Skin epidermis (tissue), 12 donors: ENCODE data around the gene PRKAB1.

Experiments
- H3K27ac ChIP-seq, 21 experiments: fragments of 200-600 bp; sonication (generic) in 11 of 21; one replicate each; pipeline ENCODE4 v1.5.0; 2020; ENCODE audit warnings: mild to moderate bottlenecking in 3 of 21, inconsistent platforms in 2 of 21, moderate library complexity in 2 of 21
- H3K4me3 ChIP-seq, 7 experiments: fragments of 200-600 bp; sonication (generic) in 2 of 7; one replicate each; pipeline ENCODE4 v1.5.0; 2020; ENCODE audit warnings: inconsistent platforms in 2 of 7, mild to moderate bottlenecking in 2 of 7, moderate library complexity in 1 of 7

PRKAB1 gene

DNA sequence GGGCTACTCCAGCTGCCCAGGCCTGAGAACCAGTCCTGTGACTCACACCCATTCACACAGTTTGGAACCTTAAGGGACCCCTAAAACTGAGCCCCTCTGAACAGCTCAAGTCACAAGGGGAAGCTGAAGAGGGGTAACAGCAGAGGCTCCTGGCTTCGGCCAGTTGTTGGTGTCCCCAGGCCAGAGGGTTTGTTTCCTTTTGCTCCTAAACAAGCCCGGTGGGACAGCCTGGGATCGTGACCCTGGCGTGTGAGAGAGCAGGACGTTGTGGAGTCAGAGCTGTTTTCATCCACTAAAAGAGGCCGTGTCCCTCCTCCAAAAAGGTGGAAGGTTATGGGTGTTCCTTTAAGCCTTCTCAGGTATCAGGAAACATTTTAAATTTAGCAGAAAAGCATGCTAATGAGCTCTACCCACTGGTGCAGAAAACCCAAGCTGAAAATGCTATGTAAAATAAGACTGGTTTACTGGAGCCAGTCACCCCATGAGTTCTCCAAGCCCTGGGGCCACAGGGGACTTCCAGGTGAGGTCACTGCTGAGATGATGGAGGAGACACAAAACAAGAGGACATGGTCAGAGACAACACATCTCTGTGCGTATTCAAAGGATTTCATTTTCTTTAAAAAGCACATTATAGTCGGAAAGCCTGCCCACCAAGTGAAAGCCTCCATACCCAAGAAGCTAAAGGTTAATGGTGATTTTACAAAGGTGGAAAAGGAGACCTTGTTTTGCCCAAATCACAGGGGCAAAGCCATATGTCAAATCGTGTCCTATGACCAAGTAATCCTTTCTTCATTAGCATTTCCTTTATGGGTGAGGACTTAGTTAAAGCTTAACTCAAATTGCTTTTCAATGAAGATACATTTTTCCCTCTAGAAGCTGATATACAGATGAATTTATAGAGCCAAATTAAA lies 14.1 kb downstream of the PRKAB1 start:
- H3K27ac ChIP-seq, result peak overlapping the region in 9 of 21 experiments; percentile 17 to 63 (median 43)
- H3K4me3 ChIP-seq, result no peak overlapping the region

DNA sequence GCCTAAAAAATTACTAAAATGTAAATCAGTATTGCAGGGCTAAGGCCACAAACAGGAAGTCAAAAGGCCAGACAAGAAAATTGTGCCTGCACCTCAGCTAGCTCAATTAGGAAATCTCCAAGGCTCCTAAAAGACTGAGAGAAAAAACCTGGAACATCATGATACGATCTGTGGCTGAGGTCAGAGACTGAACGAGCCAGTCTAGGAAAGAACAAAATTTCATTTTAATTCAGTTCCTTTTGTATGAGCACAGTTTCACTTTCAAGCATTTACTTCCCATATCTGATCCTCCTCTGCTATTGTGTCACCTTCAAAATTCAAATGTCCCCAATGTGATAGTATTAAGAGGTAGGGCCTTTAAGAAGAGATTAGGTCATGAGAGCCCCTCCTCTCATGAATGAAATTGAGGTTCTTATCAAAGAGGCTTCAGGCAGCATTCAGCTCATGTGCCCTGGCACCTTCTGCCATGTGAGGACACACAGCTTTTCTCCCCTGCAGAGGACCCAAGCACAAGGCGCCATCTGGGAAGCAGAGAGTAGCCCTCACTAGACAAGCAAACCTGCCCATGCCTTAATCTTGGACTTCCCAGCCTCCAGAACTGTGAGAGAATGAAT lies 14.8 kb downstream of the PRKAB1 start:
- Histone ChIP-seq H3K4me3 (no peak overlapping the region), H3K27ac (peak overlapping the region in 11 of 21 experiments; percentile 12 to 63 (median 42))

DNA sequence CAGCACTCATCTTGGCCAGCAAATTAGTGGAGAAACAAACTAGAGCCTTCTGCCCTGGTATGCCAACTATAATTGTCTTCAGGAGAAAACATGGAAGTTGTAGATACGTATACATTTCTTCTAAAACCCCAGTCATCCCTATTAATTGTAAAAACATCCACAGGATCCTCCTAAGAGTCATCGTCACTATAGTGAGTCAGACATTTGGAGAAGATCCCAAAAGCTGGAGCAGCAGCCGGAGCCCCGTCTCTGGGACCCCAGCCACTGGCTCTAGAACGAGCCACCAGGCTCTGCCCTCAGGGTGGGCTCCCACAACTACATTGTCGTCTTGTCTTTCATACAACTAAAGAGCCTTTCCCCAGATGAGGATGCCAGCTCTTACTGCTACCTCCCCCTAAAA lies 15.5 kb downstream of the PRKAB1 start:
- Histone ChIP-seq H3K27ac (peak overlapping the region in 3 of 21 experiments; percentile 36 to 54 (median 38)), H3K4me3 (no peak overlapping the region)

DNA sequence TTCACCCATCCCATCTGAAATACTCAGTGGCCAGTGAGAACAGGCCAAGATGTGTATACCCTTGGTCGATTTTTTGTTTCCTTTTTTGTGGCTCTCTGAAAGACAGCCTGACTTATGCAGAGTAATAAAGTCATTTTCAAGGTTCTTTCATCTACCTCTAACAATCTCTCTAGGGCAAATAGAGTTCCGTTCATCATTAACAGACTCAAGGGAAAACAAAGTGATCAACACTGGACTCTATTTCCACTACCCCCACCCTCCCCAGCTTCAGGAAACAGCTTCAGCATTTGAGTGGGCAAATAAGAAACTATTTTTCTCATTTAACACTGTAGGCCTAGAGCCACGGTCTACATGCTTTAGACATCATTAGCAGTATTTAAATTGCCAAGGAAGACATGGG lies 15.9 kb downstream of the PRKAB1 start:
- no peak overlapping the region for H3K4me3 ChIP-seq
- H3K27ac ChIP-seq, result peak overlapping the region in 2 of 21 experiments; percentile 36 to 38

DNA sequence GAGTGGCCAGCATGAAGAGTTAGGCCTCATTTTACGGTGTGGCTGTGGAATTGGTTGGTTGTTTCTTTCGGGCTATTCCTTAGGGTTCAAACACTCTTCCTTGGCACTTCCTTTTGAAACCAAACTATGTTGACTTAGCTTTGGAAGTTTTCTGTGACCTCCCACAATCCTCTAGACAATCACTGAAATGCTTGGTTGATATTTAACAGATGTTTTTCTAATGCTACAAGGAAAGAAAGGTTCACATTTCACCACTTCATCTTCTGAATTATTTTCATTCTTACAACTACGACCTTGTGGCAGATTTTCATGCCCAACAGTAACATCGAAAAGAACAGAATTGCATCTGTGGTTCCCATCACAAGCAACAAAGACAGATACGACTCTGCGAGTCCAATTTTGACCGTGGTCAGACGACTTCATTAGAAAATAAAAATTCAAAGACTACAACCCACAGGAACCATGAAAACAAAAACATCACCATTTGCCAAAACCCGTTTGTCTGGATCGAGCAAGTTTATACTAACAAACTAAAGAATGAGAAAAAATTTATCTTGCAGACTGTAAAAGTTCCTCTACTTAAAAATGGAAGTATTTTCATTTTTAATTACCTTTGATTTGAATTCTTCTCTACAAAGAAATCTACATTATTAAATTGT lies 16.9 kb downstream of the PRKAB1 start:
- Histone ChIP-seq H3K27ac (peak overlapping the region in 1 of 21 experiments; percentile 14), H3K4me3 (no peak overlapping the region)

DNA sequence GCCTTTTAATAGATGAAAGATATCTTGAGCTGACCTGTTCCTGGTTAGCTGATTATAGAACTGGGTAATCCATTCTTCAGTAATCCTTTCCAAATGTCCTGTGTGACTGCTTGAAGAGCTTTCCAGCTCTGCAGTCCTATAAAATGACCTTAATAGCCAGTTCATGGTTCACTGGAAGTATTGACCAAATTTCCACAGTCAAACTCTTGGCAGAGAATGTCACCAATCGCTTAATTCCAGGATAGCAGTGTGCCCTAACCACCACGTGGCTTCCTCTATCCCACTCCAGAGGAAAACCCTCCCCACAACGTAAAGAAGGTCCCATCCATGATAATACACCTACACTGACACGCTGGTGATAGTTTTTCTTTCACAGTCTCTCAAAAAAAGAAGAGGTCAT lies 17.4 kb downstream of the PRKAB1 start:
- Histone ChIP-seq H3K4me3 (no peak overlapping the region), H3K27ac (no peak overlapping the region)

DNA sequence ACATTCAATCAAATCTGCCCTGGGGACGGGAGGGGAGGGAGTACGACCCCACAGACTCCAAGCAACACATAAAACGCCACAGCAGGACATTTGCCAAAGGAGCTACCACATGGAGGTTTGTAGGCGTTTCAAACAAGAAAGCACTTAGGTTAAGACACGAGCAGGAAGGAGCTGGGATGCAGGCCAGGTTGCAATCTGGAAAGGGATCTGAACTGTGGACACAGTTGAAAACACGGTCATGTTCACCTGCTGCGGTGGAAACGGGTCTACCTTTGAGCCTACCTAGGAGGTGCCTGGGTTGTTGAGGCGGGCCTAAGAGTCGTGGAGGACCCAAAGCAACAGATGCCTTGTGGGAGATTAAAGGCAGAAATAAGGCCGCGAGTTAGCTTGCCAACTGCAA lies 18.4 kb downstream of the PRKAB1 start:
- H3K27ac ChIP-seq, result no peak overlapping the region
- no peak overlapping the region for H3K4me3 ChIP-seq

DNA sequence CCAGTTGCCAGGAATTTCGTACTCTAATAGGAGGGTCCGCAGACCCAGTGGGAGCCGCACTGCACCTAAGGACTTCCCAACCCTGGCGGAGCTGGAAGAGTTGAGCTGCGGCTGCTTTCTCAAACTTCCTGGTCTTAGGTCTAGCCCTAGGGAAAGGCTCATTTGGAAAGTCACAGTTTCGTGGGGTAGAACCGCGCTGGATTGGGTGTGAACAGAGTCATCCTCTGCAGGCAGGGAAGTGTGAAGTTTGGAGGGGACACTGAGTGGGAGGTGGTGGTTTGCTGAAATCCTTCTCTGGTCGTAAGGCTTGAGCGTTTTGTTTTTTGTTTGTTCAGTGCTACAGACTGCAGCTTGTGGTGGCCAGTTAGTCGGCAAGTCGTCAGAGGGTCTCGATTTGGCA lies 18.8 kb downstream of the PRKAB1 start:
- H3K27ac ChIP-seq, result no peak overlapping the region

DNA sequence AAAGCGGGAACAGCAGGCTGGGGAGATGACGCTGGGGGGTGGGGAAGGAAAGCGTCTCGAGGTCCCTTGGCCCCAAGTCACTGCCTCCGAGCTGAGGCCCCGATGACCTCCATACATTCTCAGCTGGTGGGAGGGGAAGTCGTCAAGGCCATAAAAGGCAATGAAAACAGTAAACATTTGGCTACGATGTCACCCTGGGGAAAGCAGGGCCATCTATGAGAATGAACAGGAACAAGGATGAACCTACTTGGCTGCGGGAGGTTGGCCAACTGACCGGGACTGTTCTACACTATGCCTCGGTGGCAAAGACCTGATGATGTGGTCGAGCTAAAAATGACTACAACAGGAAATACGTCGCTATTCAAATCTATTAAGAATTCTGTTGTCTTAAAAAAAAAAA lies 19.5 kb downstream of the PRKAB1 start:
- no peak overlapping the region for H3K27ac ChIP-seq

More for the DNA sequence above, 18.8 kb downstream of the PRKAB1 start:
- no peak overlapping the region for H3K4me3 ChIP-seq

DNA sequence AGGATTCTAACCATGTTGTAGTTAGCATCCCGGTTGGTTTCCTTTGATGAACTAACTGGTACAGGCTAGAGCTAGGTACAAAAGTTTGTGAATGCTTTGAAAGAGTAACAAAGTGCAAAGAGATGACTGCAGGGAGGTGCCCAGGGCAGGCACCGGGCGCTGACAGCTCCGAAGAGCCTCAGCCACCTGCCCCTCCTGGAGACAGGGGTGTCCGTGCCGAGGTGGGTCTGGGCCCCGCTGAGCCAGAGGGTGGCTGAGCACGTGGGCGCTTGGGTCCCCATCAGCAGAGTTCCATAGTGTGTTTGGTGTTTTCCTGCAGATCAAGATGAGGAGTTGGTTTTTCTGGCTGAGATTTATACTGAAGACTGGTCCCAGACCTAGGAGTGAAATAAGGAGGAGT lies 19.9 kb downstream of the PRKAB1 start:
- no peak overlapping the region for H3K27ac ChIP-seq
- no peak overlapping the region for H3K4me3 ChIP-seq

More for the DNA sequence above, 19.5 kb downstream of the PRKAB1 start:
- no peak overlapping the region for H3K4me3 ChIP-seq

DNA sequence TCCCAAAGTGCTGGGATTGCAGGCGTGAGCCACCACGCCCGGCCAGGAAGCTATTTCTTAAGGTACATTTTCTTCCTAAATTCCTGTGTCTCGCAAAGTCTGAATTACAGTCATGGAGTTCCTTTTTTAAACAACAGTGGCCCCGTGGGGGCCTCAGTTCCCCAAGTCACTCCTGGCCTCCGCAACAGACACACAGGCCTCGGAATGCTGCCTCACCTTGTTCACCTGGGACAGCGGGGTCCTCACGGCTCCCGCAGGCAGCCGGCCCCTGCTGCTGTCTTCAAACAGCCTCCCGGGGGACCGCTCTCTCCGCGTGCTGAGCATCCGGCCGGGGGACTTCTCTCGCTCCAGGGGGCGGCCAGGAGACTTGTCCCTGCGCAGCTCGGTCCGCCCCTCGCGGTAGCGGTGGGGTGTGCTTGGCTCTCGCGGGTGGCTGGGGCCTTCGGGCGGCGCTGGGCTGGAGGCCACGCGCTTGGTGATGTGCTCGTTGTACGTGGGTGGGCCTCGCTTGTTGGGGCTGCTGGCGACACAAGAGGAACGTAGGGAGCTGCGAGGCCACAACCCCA lies 22.1 kb downstream of the PRKAB1 start:
- Histone ChIP-seq H3K4me3 (no peak overlapping the region), H3K27ac (no peak overlapping the region)

DNA sequence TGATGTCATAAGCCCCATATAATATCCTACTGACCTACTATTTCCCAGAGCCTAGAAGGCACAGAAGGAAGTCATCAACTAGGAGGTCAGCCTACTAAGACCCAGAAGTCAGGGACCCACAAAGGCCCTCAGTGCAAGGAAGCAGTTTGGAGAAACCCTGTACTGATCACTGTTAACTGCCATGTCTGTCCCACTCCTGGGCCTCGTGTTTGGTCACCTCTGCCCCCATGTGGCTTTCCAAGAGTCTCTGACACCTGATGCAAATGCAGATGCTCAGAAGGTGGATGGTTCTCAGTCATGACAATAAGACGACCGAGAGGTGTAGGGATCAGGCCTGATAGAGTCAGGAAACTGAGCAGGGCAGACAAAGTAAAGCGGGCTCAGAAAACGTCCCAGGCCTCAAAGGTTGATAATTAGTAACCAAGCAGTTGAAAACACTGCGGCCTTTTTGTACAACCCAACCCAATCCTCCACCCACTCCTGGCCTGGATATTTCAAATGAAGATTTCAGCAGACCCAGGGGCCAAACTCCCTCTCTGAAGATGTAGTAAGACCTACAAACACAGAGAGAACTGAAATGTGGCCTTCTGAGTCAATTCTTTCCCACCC lies 23.4 kb downstream of the PRKAB1 start:
- no peak overlapping the region for H3K27ac ChIP-seq
- no peak overlapping the region for H3K4me3 ChIP-seq

DNA sequence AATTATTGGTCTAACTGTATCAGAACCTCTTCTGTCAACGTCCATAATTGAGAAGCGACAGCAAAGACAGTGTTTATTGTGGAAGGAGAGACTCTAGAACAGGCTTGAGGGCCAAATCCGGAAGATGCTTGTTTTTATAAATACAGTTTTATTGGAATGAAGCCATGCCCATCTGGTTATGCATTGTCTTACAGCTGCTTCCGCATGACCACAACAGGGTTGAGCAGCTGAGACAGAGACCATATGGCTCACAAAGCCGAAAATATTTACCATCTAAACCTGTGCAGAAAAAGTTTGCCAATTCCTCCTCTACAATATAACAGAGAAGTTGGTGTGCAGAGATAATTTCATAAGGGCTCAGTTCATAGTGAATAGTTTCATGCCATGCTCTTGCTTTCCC lies 24.5 kb downstream of the PRKAB1 start:
- H3K27ac ChIP-seq, result peak overlapping the region in 1 of 21 experiments; percentile 44

DNA sequence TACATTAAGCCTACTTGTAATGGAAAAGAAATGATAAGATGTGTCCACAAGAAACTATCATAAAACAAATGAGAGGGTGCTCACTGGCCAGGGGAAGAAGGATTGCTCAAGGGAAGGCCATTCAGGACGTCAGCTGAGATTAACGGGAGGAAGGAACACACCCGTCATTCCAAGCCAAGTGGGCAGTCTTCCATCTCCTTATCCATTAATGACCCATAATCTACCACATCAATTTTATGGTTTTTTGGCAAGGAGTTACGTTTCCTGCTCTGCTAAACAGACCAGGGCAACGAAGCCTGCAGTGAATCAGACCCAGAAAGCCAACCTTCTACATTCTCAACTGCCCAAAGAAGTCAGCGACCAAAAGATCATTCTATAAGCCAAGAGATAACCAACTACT lies 25.1 kb downstream of the PRKAB1 start:
- Histone ChIP-seq H3K4me3 (no peak overlapping the region), H3K27ac (peak overlapping the region in 2 of 21 experiments; percentile 38 to 70)

More for the DNA sequence above, 24.5 kb downstream of the PRKAB1 start:
- no peak overlapping the region for H3K4me3 ChIP-seq

DNA sequence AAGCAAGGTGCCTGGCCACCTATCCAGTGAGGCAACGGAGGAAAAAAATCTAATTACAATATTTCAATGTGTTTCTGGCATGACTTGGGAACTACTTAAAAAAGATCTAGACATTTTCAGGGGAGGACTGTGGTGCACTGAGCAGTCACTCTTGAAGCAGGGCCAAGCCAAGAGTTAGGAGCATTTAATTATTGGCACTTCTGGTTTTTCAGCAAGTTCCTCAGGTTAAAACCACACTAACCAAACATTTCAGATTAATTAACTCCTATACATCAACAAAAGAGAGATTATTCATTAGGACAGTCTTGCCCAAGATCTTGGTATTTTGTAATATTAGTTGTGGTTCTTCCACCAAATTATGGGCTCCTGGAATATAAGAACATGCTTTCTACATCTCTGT lies 25.6 kb downstream of the PRKAB1 start:
- no peak overlapping the region for H3K4me3 ChIP-seq
- H3K27ac ChIP-seq, result peak overlapping the region in 4 of 21 experiments; percentile 12 to 70 (median 26)

DNA sequence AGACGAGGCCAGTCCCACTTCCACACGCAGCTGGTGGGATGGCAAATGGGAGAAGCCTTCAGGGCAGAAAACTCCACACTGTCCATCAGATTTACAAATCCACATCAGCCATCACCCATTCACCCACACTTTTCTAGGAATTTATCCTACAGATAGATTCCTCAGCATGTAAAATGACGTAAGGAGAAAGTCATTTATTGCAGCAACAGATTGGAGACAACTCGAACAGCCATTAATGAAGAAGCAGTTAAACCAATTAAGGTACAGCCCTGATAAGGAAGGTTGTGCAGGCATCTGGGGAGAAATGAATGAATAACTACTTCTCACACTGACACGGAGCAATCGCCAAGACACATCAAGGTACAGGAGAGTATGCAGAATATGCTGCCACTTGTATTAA lies 26.2 kb downstream of the PRKAB1 start:
- H3K27ac ChIP-seq, result no peak overlapping the region

DNA sequence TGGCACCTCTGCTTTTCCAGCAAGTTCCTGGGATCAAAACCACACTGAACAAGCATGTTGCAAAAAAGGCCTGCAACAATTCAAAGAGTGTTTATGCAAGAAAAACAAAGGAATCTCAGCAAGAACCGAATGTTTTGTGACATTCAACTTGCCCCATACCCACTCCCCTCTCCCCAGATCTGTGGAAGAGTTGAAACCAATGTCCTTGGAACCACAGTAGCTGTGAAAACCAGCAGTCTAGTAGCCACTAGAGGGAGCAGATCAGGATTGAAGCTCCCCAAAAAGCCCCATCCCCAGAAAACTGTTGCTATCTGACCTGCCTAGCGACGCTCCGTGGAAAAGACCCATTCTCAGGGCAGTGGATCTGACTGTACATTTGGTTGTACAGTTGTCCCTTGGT lies 27.1 kb downstream of the PRKAB1 start:
- Histone ChIP-seq H3K4me3 (no peak overlapping the region), H3K27ac (no peak overlapping the region)

More for the DNA sequence above, 26.2 kb downstream of the PRKAB1 start:
- no peak overlapping the region for H3K4me3 ChIP-seq

DNA sequence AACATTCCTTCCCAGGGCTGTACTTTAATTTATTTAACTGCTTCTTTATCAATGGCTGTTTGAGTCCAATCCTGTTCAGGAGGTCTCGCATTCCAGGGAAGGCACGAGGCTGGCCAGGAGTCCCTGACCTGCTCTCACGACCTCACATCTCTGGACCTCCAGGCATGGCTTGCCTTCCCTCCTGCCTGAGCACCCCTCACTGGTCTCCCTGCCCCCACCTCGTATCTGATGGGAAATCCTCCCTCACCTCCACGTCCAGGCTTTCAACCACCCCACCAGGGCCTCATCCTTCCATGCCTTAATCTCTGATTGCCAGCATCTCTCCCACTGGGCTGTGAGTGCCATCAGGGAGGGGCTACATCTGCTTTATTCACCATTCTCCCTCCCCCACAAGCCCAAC lies 29.0 kb downstream of the PRKAB1 start:
- H3K27ac ChIP-seq, result no peak overlapping the region

DNA sequence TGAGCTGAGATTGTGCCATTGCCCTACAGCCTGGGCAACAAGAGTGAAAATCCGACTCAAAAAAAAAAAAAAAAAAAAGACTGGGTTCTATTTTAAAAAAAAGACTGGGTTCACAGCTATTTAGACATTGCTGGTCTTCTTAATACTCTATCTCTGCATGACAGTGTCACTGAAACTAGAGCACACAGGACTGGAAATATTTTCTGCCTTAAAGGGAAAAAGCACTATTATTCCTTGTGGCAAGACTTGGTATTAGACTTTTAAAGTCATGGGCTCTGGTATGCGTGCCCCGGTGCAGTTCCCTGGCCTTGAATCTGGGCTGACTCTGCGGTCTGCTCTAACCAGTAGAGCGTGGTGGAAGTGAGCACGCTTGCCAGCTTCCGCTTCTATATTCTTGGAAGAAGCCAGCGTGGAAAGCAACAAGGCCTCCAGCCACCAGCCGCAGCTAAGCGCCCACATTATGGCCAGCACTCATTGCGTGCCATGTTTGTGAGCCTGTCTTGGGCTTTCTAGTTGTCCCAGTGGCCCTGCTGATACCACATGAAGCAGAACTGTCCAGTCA lies 31.3 kb downstream of the PRKAB1 start:
- H3K4me3 ChIP-seq, result no peak overlapping the region
- no peak overlapping the region for H3K27ac ChIP-seq

More for the DNA sequence above, 29.0 kb downstream of the PRKAB1 start:
- no peak overlapping the region for H3K4me3 ChIP-seq
